ENCODE data around the gene ARHGAP6.

- no peak for TF ChIP-seq CERS6 (CRISPR knock-in tag; IDR thresholded peaks at IDR 0.05)
- TF ChIP-seq CTCF (CRISPR knock-in tag; IDR thresholded peaks at IDR 0.05), result no peak
- no peak for TF ChIP-seq ZSCAN25 (CRISPR knock-in tag; IDR thresholded peaks at IDR 0.05)
Measured at GRCh38 chrX:11188664-11189063, 477.1 kb downstream of the ARHGAP6 start.

Data from HepG2 (cell line).